DLD1 (cell line): ENCODE measurements around the gene DQX1.

ENCODE experiments used
- in situ Hi-C: cut with HindIII; loops from 2 replicates; pipeline ENCODE4 v1.10.0; 2017; ENCODE audit warnings: low sequenced_read_pairs

The DQX1 gene

GRCh38 chr2:74533464-74533863, 7.4 kb upstream of the DQX1 start:
- in situ Hi-C loops = no loop called here

DNA sequence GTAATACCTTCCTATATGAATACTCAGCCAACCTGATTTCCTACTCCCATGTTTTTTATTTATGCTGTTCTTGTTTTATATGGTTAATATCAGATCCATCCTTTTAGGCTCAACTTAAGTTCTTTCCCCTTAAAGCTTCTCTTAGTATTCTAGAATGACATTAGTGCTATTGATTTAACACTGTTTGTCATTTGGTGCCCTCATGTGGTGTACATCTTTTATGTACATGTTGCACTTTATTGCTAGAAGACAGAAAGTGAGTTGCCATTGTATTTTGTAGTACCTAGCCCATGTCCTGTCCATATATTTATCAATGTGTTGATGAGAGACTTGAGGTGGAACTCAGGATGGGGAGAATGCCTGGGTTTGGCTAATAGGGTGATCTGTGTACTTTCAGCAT, 6.2 kb upstream of the DQX1 start:
- in situ Hi-C loops = no loop called here

- in situ Hi-C loops = no loop called here
Observed at GRCh38 chr2:74531666-74532065, 5.6 kb upstream of the DQX1 start.

GRCh38 chr2:74530239-74531187, 4.5 kb upstream of the DQX1 start:
- in situ Hi-C loops = no loop called here

- in situ Hi-C loops = no loop called here
Observed at GRCh38 chr2:74529357-74530238, 3.6 kb upstream of the DQX1 start, which contains the start of the genes AUP1 and HTRA2. TSS of gene AUP1 (minus strand) at chr2:74529706. CDS start at chr2:74529629, 77 bp downstream. TSS of gene HTRA2 (plus strand) at chr2:74529933. CDS start at chr2:74530007, 74 bp downstream.

DNA sequence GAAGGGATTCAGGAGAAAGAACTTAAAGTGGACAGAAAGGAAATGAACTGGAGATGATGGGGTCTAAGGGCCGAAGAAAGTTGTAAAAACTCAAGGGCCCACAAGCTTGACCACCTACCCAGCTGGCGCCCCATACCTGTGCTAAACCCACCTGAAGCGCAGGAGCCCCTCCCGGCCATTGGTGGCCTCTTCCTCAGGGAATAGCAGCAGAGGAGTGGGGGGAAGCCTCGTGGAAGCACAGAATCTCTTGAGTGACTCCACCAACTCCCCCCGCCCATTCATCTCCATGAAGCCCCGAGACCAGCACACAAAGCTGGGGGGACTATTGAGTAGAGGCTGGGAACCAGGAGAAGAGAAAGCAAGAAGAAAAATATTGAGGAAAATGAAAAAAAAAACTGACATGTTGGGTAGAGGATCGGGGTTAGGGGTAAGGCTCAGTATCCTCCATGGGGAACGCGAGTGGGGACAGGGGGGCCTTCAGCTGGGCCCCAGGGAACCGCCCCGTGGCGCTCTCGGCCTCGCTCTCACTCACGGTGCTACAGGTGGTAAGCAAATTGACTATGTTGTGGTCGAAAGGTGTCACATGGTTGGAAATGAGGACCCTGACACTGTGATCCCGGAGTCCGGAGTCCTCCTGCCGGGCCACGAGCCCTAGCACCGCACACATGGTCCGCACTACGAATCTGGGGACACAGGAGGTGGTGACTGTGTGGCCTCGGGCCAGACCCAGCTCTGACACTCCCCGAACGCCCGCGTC, 2.7 kb upstream of the DQX1 start:
- in situ Hi-C loops = no loop called here

- in situ Hi-C loops = no loop called here
Observed at GRCh38 chr2:74527741-74528140, 1.7 kb upstream of the DQX1 start.

- in situ Hi-C loops = no loop called here
Observed at GRCh38 chr2:74526649-74527230, 709 bp upstream of the DQX1 start.

- in situ Hi-C loops = no loop called here
Observed at GRCh38 chr2:74524955-74525716, 895 bp downstream of the DQX1 start.

DNA sequence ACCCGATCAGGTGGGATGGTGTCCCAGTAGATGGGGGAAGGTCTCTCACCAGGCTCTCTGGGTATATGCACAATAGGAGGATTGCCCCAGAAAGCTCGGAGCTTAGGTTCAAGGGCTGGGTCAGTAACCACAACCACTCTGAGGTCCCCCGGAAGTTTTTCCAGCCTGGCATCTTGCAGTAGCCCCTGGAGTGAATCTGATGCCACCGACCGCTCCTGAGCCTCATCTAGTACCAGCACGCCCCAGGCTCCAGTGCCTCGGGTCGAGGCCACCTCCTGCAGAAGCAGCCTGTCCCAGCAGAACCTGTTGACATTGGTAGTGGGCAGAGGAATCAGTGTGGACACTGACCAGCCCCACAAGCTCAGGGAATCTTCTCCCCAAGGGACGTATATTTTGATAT, 2.0 kb downstream of the DQX1 start:
- in situ Hi-C loops = no loop called here

DNA sequence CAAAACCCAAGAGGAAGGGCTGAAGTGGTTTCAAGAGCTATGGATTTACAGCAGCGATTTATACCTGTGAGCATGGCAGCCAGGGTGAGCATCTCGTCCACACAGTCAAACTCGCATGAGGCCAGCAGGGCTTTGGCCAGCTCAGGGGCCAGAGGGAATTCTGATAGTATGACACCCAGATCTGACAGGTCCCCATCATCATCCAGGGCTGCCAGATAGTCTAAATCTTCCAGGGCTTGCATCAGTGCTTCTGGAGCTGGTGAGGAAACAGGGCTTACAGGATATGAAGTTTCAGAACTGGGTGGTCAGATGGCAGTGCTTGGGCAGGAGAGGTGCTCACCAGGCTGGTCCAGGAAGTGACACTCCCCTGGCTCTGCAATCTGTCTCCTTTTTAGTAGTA, 3.5 kb downstream of the DQX1 start:
- in situ Hi-C loops = no loop called here

DNA sequence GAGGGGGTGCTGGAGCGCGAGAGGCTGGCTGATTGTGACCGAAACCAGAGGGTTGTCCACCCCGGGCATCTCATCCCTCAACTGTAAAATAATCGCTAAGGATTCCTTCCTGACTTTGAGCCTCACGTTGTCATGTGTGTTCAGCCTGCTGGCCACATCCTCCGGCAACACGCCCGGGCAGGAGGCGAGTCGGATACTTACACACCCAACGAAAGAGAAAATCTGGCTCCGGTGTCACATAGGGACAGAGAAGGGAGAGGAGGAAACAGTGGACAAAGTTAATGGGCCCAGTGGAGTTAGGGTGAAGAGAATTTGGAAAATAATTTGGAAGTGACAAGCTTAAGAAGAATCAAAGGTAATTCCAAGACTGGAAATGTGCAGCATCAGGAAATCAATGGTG, 9.4 kb downstream of the DQX1 start:
- in situ Hi-C loops = no loop called here

DNA sequence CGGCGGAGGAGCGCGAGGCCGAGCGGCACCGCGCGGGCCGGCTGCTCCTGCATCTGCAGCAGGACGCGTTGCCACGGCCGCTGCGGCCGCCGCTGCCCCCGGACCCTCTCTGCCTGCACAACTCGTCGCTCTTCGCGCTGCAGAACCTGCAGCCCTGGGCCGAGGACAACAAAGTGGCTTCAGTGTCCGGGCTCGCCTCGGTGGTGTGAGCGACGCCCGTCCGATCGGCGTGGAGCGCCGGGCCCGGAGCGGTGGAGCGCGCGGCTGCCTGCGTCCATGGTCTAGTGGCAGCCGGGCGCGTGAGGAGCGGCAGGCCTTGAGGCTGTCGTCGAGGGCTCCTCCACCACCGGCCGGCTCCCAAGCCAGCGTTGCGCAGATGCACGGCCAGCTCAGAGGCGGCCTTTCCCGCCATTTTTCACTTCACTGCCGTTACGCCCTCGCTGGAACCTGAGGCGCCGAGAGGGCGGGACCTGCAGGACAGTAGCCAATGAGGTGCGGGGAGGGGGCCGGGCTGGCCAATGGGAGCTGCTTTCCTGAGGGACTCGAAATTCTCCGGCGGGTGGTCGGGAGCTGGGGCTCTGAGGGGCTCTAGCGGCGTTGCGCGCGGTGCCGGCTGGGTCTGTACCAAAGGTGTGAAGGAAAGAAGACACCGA, 9.9 kb downstream of the DQX1 start:
- in situ Hi-C loops = no loop called here

DNA sequence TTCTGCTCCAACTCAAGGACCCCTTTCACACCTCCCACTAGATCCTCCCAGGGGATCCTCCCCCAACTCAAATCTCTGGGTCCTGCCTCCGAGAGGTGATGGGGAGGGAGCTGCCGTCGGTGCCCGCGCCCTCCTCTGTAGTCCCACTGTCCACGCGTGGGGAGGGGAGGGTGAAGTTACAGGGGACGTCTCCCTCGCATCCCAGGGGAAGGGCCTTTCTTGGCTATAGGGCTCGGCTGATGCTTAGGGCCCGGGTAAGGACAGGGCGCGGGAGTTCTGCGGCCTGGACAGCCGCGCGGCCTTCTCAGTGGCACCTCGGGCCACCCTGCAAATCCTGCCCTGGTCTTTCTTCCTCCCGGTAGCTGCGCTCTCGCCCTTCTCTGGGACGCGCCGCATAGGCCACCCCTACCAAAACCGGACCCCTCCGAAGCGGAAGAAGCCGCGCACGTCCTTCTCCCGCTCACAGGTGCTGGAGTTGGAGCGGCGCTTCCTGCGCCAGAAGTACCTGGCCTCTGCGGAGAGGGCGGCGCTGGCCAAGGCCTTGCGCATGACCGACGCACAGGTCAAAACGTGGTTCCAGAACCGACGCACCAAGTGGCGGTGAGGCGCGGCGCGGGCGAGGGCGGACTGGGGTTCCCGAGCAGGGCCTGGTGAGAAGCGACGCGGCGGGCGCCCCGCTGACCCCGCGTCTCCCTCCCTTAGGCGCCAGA, 10.6 kb downstream of the DQX1 start:
- in situ Hi-C loops = no loop called here

- in situ Hi-C loops = no loop called here
Observed at GRCh38 chr2:74514368-74515270, 11.4 kb downstream of the DQX1 start, which contains the start of gene TLX2. TSS of gene TLX2 (plus strand) at chr2:74514450. CDS start at chr2:74514807, 357 bp downstream.

GRCh38 chr2:74513605-74514367, 12.2 kb downstream of the DQX1 start:
- in situ Hi-C loops = no loop called here
